GM18861 (cell line): Measurements from ENCODE around the gene HAUS6.
A peak's percentile ranks its signal among the peaks of the same experiment; 100 is the strongest.
"Not testable (repeated sequence)": the region's sequence is repeated elsewhere in the genome, so short reads cannot be mapped to it uniquely, and the experiment has no call there.

Experiments
- ATAC-seq: cut with Tn5 transposase; IDR thresholded peaks from one replicate; pipeline ENCODE4 v1.9.1; 2021; ENCODE audit not compliant: unreplicated experiment

The HAUS6 gene

GRCh38 chr9:19116107-19116790, 13.5 kb upstream of the HAUS6 start:
- ATAC-seq: no peak

DNA sequence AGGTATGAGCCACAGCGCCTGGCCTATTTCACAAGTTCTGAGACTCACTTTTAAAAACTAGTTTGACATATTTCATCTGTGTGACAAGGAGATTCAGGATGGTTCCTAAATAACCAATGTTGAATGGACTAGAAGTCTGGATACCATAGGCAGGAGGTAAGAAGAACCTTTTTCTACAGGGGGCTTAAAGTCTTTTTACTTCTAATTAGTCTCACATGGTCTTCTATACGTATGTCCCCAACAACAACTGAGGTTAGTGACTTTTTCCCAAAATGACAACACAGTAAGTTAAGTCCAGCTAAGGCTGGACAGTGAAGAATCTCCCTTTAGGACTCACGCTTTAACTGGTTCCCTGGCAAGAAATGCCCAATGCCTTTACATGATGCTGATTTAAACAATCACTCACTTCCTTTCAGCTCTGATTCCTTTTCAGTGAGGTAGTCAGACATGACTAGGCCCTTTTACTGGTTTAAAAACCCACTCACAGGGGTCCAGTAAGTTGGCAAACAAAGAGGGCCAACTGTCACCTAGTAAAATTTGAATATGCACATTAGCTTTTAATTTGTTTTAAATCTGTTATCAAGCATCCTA, 12.1 kb upstream of the HAUS6 start:
- ATAC-seq: no peak

DNA sequence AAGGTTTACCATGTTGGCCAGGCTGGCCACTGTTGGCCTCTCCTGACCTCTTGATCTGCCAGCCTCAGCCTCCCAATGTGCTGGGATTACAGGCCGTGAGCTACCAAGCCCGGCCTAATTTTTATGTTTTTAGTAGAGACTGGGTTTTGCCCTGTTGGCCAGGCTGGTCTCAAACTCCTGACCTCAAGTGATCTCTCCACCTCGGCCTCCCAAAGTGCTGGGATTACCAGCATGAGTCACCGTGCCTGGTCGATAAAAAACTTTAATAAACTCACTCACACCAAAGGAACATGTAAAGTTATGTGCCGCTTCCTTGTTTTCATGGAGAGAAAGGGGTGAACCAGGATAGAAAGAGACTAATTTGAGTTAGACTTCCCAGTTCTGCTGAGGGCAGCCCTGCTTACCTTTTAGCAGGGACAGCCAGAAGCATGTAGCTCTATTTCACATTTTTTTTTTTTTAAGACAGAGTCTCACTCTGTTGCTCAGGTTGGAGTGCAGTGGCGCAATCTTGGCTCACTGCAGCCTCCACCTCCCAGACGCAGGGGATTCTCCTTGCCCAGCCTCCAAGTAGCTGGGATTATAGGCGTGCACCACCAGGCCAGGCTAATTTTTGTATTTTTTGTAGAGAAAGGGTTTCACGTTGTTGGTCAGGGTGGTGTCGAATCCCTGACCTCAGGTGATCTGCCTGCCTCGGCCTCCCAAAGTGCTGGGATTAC, 11.4 kb upstream of the HAUS6 start:
- ATAC-seq: no peak

- ATAC-seq: not testable (repeated sequence)
Observed at GRCh38 chr9:19113064-19113611, 10.4 kb upstream of the HAUS6 start.

DNA sequence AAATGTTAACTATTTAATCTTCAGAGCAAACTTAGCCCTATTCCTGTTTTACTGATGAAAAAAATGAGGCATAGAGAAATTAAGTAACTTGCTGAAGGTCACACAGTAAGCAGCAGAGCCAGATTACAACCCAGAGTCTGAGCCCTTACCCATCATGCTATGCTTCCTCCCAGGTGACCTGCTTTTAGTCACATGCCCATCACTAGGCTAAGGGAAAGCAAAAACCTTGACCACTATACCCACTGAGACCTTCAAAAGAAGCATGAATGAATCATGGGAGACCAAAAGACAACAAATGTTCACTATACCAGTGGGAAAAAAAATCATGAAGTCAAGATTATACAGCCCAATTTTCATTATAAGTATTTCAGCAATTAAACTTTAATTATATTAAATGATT, 5.3 kb upstream of the HAUS6 start:
- no peak for ATAC-seq

- ATAC-seq: no peak
Observed at GRCh38 chr9:19104515-19105282, 2.0 kb upstream of the HAUS6 start.

DNA sequence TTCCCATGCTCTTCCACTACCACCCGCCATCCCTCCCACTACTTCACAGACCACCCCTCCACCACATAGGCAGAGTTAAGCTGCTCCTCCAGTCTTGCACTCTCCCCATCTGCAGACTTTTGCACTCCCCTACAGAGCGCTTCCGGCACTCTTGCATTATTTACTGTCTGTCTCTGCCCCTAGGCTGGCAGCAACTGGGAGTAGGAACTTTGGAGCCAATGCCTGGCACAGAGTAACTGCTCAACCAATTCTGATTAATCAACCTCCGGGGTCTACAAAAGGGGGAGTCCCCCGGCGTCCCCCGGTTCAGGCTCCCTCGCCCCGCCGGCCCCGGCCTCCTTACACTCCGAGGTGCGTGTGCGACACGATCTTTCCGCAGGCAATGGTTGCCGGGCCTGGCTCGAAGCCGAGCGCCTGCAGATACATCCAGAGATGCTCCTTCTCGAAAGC, 498 bp downstream of the HAUS6 start:
- peak; percentile 16 for ATAC-seq

DNA sequence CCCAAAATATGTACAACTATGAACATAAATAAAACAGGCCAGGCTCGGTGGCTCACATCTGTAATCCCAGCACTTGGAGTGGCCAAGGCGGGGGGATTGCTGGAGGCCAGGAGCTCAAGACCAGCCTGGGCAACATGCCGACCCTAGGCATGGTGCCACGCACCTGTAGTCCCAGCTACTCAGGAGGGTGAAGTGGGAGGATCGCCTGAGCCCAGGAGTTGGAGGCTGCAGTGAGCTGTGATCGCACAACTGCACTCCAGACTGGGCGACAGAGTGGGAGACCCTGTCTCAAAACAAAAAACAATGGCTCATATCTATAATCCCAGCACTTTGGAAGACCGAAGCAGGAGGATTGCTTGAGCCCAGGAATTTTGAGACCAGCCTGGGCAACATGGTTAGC, 1.5 kb downstream of the HAUS6 start:
- ATAC-seq: no peak

- not testable (repeated sequence) for ATAC-seq
Observed at GRCh38 chr9:19097431-19097830, 5.3 kb downstream of the HAUS6 start.

DNA sequence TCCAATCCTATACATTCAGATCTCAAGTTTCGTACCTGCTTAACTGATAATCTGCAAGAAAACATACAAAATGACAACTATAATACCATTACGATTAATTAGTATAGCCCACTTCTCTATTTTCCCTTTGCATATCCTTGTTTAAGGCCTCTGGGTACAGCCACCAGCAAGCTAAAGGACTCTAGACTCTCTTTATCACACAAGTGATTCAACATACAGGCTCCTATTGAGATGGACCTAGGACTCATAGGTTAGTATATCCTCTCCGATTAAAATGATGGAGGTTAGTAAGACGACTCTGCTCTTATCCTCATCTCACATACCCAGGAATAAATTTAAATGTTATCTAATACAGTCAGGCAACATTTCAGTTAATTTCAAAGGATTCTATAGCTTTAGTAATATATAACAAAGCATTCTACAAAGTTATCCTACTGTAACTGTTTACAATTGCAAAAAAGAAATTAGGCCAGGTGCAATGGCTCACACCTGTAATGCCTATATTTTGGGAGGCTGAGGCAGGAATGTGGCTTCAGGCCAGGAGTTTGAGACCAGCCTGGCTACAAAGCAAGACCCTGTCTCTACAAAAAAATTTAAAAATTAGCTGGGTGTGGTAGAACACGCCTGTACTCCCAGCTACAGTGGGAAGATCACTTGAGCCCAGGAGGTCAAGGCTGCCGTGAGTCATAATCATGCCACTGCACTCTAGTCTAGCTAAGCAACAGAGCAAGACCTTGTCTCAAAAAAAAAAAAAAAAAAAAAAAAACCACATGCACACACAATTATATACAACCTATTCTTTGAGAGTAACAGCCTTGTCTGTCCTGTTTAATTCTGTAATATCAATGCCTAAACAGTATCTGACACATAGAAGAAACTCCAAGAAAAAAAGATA, 15.4 kb downstream of the HAUS6 start:
- no peak for ATAC-seq

GRCh38 chr9:19085295-19085694, 17.4 kb downstream of the HAUS6 start:
- ATAC-seq: peak; percentile 65

DNA sequence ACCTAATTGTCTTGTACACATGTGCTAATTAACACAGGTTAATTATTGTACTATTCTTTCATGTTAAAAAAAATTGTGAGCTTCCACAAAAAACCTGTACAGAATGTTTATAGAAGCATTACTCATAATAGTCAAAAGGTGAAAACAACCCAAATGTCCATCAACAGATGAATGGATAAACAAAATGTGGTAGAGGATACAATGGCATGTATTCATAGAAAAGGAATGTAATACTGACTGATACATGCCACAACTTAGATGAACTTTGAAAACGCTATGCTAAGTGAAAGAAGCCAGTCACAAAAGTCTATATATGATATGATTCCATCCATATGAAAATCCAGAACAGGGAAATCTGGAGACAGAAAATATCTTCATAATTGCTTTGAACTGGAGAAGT, 27.9 kb downstream of the HAUS6 start:
- no peak for ATAC-seq

GRCh38 chr9:19074229-19074628, 28.5 kb downstream of the HAUS6 start:
- ATAC-seq: no peak

DNA sequence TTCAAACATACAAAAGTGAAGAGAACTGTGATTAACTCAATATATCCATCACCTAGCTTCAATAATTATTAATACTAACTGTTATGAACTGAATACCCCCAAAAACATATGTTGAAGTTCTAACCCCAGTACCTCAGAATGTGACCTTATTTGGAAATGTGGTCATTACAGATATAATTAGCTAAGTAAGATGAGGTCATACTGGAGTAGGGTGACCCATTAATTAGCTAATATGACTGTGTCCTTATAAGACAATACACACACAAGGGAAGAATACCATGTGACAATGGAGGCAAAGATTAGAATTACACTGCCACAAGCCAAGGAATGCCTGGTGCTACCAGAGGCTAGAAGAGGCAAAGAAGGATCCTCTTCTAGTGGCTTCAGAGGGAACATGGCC, 45.7 kb downstream of the HAUS6 start:
- ATAC-seq: no peak

GRCh38 chr9:19050637-19051591, 51.8 kb downstream of the HAUS6 start:
- no peak for ATAC-seq

DNA sequence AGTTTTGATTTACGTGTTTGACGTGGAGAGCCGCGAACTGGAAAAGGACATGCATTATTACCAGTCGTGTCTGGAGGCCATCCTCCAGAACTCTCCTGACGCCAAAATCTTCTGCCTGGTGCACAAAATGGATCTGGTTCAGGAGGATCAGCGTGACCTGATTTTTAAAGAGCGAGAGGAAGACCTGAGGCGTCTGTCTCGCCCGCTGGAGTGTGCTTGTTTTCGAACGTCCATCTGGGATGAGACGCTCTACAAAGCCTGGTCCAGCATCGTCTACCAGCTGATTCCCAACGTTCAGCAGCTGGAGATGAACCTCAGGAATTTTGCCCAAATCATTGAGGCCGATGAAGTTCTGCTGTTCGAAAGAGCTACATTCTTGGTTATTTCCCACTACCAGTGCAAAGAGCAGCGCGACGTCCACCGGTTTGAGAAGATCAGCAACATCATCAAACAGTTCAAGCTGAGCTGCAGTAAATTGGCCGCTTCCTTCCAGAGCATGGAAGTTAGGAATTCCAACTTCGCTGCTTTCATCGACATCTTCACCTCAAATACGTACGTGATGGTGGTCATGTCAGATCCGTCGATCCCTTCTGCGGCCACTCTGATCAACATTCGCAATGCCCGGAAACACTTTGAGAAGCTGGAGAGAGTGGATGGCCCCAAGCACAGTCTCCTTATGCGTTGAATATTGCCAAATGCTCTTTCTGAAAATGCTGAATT, 52.6 kb downstream of the HAUS6 start:
- no peak for ATAC-seq

DNA sequence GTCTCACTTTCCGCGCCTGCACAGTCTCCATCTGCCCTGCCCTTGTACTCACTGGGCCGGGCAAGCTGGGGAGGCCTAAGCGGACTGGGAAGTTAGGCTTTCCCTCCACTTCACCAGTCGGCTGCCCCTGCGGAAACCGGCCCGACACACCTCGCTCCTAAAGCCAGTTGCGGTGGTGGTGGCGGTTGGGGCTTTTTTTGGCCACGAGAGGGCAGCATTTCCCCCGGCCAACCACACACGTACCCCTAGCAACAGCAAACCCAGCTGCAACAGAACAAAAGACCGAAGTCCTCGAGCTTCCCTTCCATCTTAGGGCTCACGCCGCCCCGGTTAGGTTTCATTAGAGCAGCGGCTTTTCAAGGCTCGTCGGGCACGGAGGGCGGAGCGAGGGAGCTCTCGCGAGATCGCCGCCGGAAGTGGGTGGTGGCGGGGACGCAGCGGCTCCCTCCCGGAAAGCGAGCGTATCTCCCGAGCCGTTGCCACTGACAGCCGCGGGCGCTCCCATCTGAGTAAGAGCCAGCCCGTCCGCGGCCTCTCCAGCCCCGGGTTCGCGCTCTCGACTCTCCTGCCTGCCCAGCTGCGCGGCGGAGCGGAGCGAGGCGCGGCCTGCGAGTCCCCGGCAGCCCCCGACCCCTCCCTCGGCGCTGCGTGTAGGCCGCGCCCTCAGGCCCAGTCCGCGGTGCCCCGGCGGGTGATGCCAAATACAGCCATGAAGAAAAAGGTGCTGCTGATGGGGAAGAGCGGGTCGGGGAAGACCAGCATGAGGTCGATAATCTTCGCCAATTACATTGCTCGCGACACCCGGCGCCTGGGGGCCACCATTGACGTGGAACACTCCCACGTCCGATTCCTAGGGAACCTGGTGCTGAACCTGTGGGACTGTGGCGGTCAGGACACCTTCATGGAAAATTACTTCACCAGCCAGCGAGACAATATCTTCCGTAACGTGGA, 53.5 kb downstream of the HAUS6 start, which contains the start of gene RRAGA:
RRAGA (plus strand) TSS at position 462 of the 951 bp plus-strand sequence; CDS start at position 695, 233 bp downstream.
- peak; percentile 89 for ATAC-seq
